Posterior cingulate gyrus (tissue), 11 donors: Measurements from ENCODE around the gene GGT6.

ENCODE experiments used
- DNase-seq, 10 donors: peaks; one replicate each; pipeline versions ENCODE4 v3.0.0 to v3.0.0-alpha.2; 2020 to 2021; ENCODE audit warnings: mixed read lengths in 3 of 10
- intact Hi-C: fragments of 100-400 bp; cut with DNase I; formaldehyde crosslinking; loops from one replicate; pipeline ENCODE4 v1.15.1; 2023

GGT6 gene

DNA sequence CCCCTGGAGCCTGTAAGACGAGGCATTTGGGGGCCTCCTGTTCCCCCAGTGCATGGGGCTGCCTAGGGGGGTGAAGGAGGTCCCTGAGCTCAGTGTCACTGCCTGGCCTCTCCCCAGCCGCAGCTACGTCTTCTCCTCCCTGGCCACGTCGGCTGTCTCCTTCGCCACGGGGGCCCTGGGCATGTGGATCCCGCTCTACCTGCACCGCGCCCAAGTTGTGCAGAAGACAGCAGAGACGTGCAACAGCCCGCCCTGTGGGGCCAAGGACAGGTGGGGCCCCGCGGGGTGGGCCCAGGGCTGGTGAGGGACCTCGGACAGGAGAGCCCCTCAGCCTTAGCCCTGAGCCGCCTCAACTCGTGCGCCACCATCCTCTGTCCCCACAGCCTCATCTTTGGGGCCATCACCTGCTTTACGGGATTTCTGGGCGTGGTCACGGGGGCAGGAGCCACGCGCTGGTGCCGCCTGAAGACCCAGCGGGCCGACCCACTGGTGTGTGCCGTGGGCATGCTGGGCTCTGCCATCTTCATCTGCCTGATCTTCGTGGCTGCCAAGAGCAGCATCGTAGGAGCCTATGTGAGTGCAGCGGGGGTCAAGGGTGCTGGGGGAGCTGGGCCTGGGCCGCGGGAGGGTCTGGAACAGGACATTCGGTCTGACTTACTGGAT, 27.4 kb downstream of the GGT6 start:
- intact Hi-C loops: no loop called here
- DNase-seq: no peak

- intact Hi-C loops: no loop called here
- no peak for DNase-seq
Measured at GRCh38 chr17:4531988-4532736, 28.2 kb downstream of the GGT6 start.

DNA sequence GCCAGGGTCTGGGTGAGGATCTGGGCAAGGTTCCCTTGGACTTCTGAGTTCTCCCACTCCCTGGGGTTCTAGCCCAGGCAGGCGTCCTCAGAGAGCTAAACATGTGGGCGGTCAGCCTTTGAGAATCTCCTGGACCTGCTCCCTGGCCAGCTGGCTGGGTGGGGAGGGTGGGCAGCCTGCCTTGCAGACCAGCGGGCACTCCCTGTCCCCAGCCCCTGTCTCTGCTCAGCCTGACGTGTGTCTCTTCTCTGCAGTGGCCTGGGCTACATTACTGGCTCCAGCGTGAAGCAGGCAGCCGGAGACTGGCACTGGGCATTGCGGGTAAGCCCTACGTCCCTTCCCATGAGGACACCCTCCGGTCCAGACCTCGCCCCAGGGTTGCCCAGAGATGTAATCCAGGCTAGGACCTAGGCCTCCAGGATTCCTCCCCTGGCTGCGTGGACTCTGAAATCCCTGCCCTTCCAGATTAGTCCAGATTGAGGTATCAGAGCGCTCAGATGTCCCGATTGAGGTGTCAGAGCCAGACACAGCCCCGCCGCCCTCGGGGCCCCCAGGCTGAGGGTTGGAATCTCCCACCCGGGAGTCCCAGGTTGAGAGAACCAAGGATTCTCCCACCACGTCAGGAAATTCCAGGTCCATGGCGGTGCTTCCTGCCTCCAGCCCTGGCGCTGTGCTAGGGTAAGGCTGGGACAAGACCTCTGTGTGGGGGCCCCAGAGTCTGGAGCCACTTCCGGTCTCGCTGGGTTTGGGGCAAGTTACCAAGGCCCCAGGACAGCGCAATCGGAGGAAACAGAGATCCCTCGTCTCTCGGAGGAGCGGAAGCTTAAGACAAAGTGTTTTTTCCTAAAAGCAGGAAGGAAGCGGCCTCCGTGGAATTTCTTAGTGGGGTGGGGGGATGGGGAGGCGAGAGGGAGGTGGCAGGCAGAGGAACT, 29.3 kb downstream of the GGT6 start:
- intact Hi-C loops: no loop called here
- peak in 3 of 10 donors; percentile 45 to 90 (median 60) for DNase-seq

DNA sequence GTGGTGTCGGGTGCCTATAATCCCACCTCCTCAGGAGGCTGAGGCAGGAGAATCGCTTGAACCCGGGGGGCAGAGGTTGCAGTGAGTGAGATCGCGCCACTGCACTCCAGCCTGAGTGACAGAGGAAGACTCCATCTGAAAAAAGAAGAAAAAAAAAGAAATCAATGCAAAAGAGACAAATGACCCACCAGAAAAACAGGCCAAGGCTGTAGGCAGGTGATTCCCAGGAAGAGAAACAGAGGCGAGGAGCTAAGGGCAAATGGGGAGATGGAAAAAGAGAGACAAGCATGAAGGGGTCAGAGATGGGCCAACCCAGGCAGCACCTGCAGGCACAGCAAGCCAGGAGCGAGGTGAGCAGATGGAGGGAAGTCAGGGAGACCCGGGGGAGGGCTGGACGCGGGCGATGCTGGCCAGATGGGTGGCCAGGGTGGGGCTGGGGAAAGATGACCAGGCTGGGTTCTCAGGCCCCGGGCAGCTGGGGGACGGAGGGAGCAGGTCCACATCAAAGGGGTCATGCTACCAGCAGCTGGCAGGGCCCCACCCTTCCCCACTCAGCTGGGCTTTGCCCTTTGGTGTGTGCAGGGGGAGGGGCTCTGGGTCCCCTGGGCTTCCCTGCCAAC, 30.7 kb downstream of the GGT6 start:
- no peak for DNase-seq
- intact Hi-C loops: no loop called here

DNA sequence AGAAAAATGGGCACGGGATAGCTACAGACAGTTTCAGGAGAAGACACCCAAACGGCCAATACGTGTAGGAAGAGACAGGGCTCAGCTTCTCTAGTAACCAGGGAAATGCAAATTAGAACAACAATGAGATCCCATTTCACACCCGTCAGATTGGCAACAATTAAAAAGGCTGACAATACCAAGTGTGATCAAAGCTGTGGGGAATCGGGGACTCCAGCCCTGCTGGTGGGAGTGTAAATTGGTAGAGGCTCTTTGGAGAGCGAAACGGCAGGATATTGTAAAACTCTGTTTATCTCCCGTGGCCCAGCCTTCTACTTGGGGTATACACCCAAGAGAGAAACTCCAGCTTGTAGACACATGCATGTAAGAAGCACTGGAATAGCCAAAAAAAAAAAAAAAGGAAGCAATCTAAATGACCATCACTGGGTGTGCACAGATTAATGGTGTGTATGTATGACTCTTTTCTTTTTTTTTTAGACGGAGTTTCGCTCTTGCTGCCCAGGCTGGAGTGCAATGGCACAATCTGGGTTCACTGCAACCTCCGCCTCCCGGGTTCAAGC, 32.7 kb downstream of the GGT6 start:
- intact Hi-C loops: no loop called here
- DNase-seq: no peak

- intact Hi-C loops: no loop called here
- DNase-seq: no peak
Measured at GRCh38 chr17:4527134-4527533, 33.2 kb downstream of the GGT6 start.

GRCh38 chr17:4525691-4526397, 34.5 kb downstream of the GGT6 start:
- no peak for DNase-seq
- intact Hi-C loops: no loop called here

GRCh38 chr17:4523946-4524345, 36.4 kb downstream of the GGT6 start:
- intact Hi-C loops: no loop called here
- DNase-seq: no peak

GRCh38 chr17:4522661-4523060, 37.7 kb downstream of the GGT6 start:
- no peak for DNase-seq
- intact Hi-C loops: no loop called here

GRCh38 chr17:4520894-4521600, 39.3 kb downstream of the GGT6 start:
- intact Hi-C loops: no loop called here
- DNase-seq: peak in 1 of 10 donors; percentile 72

DNA sequence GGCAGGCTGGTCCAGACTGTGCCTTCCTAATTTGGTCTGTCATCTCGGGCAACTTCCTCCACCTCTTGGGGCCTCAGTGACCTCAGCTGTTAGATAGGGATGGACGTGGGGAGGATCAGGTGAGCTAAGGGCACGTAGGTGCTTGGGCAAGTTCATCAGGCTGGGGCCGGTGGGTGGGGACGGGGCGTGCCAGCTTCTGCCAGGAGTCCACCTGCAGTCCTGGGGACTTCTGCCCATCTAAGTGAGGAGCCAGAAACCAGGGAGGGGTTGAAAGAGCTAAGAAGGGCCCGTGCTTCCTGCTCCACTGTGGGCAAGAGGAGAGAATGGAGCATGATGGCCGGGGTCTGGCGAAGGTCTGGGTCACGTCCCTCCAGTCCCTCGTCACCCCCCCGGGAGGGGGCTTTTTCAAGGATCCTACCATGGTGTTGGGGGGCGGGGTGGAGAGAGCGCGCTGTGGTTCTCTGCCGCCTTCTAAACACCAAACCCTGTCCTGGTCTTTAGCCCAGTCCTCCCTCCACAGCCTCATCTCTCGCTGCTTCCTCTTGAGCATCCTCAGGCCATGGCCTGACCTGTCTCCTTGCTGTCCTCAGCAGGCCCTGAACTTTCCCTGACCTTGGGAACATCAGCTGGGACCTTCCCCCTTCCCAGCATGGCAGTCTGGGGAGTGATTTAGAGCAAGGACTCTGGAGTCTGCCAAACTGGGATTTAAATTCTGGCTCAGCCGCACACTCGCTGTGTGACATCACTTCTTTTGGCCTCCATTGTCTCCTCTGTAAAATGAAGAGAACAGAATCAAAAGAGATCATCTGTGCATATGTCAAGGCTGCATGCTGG, 40.1 kb downstream of the GGT6 start:
- peak in 1 of 10 donors; percentile 66 for DNase-seq
- intact Hi-C loops: no loop called here

DNA sequence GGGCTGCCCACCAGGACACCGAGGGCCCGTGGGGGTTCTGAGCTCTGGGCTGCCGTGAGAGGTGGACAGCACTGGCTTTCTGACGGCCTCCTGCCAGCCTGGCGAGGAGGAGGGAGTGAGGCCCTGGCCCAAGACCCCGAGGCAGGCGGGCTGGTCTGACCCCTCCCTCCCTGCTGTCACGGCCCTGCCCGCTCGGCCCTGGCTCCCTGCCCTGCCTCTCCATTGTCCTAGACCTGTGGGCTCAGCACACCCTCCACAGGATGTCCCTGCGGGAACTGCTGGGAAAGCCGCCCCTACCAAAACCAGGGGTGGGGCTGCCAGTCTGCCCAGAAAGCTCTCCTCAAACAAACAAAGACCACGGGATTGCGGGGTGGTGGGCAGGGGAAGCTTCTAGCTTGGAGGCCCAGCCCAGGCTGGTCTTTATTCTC, 41.0 kb downstream of the GGT6 start:
- intact Hi-C loops: no loop called here

DNA sequence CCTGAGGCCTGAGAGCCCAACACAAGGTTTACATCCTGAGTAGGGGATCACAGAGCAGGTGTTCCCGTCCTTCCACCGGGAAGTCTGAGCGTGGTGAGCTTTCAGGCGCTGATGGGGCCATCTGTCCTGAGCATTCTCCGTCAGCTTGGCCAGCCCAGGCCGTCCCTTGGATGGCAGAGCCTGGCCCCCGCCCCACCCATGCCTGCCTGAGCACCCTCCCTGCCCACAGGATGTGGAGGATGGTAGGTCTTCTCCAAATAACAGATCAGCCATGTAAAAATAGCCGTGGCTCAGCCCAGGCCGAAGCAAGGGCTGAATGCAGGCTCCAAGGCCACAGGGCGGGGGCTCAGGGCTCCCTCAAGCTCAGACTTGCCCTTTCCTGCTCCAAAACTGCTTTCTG, 41.5 kb downstream of the GGT6 start:
- DNase-seq: no peak
- intact Hi-C loops: no loop called here

More for the DNA sequence above, 41.0 kb downstream of the GGT6 start:
- peak in 3 of 10 donors; percentile 47 to 92 (median 52) for DNase-seq

DNA sequence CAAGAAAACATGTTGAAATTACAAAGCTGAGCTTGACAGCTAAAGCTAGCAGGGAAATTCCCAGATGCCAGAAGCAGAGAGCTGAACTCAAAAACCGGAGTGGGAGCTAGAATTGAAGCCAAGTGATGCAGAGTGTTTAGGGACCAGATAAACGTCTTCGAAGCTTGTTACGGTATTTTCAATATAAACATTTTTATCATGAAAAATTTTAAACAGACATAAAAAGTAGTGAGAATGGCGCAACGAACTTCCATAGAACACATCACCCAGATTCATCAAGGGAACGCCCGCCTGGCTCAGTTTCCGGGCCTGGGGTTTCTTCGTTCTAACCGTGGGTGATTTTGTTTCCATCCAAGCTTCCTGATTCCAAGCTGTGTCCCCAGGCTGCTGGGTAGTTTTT, 43.6 kb downstream of the GGT6 start:
- intact Hi-C loops: no loop called here
- DNase-seq: no peak

DNA sequence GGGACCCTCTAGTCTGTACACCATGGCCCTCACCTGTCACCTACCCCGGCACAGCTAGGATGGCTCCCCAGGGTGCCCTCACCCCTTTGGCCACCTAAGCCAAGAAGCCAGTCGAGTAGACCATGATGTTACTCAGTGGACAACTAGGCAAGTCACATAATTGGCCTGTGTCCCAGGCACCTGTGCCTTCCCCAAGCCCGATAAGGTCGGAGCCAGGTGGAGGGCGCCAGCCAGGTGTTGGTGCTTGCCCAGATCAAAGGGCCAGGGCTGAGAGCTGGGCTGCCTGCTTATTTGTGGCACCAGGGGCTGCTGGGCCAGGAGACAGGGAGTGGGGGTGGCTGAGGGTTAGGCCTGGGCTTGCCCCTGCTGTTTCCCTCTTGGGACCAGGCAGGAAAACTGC, 44.9 kb downstream of the GGT6 start:
- intact Hi-C loops: no loop called here

DNA sequence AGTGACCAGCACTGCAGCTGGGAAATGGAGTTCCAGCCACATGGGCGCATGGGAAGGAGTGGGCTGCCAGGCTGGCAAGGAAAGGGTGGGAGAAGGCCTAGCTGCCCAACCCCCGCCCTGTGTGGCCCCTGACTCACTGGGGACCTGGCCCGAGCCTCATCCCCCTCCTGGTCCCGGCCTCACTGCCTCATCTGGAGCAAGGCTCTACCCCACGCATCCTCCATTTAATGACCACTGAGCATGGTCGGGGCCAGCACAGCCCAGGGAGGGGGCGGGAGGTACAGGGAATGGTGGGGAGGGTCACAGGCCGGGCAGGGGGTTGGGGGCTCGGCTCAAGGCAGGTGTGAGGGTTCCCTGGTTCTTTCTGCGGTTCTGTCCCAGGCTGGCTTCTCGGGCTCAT, 45.6 kb downstream of the GGT6 start:
- intact Hi-C loops: no loop called here
- no peak for DNase-seq

More for the DNA sequence above, 44.9 kb downstream of the GGT6 start:
- DNase-seq: no peak

DNA sequence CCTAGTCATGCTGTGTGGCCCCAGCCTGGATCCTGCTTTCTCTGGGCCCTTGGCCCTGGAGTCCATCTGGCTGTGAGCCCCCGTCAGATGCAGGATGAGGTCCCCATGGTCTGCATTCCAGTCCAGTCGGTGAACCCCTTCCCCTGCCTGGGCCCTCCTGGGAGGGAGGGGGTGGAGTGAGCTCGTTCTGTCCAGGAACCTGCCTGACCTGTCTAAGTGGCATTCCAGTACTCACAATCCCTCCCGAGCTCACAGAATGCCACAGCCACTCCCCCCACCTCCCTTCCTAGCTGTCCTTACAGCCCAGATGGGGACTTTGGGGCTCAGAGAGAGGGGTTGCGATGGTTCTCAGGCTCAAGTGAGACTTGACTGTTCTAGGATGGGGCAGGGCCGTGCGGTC, 46.2 kb downstream of the GGT6 start:
- DNase-seq: no peak
- intact Hi-C loops: no loop called here
